ENCODE data around the gene PPFIA1. TPM values are rescaled to one million over a fixed set of nuclear protein-coding genes. Genes with fewer than 3 reads are reported as not detected.
"Not testable (repeated sequence)": the region's sequence is repeated elsewhere in the genome, so short reads cannot be mapped to it uniquely, and the experiment has no call there.

The PPFIA1 gene
- total RNA-seq, 1 experiment from 2014 or later: 113 TPM

DNA sequence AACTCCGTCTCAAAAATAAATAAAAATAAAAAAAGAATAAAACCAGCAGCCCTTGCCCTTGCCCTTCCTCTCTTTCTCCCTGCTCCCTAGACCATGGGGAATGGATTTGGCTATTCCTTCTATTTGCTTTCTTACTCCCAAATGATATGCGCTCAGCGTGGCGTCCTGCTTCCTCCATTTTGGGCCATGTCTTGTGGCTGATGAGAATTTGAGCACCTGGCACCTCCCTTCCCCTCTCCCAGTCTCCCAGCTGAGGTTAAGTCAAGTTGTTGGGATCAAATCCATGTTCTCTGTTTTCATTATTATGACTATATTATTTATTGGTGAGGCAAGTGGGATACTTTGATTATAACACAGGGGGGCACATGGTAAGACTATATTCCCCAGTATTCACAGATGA, 117.1 kb downstream of the PPFIA1 start:
- POLR2A ChIA-PET (ENCODE audit: low non-redundant PET): no interaction called here
- intact Hi-C loops (cut with micrococcal nuclease; ENCODE audit: unreplicated experiment): no loop called here

DNA sequence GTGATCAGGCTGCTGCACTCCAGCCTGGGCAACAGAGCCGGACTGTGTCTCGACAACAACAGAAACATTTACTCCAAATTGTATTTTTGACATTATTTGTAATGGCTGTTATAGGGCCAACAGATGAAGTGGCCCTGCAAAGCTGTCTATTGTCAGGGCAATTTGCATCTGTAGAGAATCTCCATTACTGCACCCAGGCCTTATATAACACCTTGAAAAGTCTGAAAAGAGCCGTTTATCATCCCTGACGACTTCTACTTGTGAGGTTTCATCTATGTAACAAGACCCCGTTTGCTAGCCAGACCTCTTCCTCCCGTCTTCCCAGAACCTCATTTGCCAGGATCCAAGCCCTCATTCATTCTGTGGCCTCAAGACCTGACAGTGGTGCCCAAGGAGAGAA, 118.7 kb downstream of the PPFIA1 start:
- BruUV-seq (replicated peaks): no TSS peak
- no peak overlapping the region for H3K4me3 ChIP-seq (ENCODE audit: low read depth, low read length, poor library complexity, severe bottlenecking)
- H3K9me3 ChIP-seq (ENCODE audit: low read depth, low read length, poor library complexity, severe bottlenecking): no peaks in the 10 kb centered on the region
- CTCF ChIA-PET: no interaction called here
- peaks cover 32% of the 10 kb centered on the region for H3K36me3 ChIP-seq (ENCODE audit: insufficient read depth, low read length, poor library complexity, severe bottlenecking)
- TF ChIP-seq, protein P1, sequence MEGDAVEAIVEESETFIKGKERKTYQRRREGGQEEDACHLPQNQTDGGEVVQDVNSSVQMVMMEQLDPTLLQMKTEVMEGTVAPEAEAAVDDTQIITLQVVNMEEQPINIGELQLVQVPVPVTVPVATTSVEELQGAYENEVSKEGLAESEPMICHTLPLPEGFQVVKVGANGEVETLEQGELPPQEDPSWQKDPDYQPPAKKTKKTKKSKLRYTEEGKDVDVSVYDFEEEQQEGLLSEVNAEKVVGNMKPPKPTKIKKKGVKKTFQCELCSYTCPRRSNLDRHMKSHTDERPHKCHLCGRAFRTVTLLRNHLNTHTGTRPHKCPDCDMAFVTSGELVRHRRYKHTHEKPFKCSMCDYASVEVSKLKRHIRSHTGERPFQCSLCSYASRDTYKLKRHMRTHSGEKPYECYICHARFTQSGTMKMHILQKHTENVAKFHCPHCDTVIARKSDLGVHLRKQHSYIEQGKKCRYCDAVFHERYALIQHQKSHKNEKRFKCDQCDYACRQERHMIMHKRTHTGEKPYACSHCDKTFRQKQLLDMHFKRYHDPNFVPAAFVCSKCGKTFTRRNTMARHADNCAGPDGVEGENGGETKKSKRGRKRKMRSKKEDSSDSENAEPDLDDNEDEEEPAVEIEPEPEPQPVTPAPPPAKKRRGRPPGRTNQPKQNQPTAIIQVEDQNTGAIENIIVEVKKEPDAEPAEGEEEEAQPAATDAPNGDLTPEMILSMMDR (conservative IDR thresholded peaks at IDR 0.05; ENCODE audit: low read depth, low read length): no peak
- TF ChIP-seq EZH2 (IDR thresholded peaks at IDR 0.05; ENCODE audit: borderline replicate concordance, low read depth, low read length, poor library complexity, severe bottlenecking): no peak
- peaks cover 5% of the 10 kb centered on the region for H3K4me1 ChIP-seq (ENCODE audit: insufficient read depth, low read length, poor library complexity, severe bottlenecking)
- no peaks in the 10 kb centered on the region for H3K27me3 ChIP-seq (replicated peaks; ENCODE audit: insufficient read depth, low read depth, low read length, poor library complexity)
- intact Hi-C loops (cut with micrococcal nuclease; ENCODE audit: unreplicated experiment): no loop called here
- POLR2A ChIA-PET (ENCODE audit: low non-redundant PET): no interaction called here
- no peak for DNase-seq (ENCODE audit: low spot score)
- no peak overlapping the region for H3K27ac ChIP-seq (ENCODE audit: low read depth, low read length, poor library complexity, severe bottlenecking)

More for the DNA sequence above, 117.1 kb downstream of the PPFIA1 start:
- DNase-seq (ENCODE audit: low spot score): no peak
- H3K27ac ChIP-seq (ENCODE audit: low read depth, low read length, poor library complexity, severe bottlenecking): no peak overlapping the region
- no peak overlapping the region for H3K4me3 ChIP-seq (ENCODE audit: low read depth, low read length, poor library complexity, severe bottlenecking)
- TF ChIP-seq, protein P1 (conservative IDR thresholded peaks at IDR 0.05; ENCODE audit: low read depth, low read length): no peak
- no peak for TF ChIP-seq EZH2 (IDR thresholded peaks at IDR 0.05; ENCODE audit: borderline replicate concordance, low read depth, low read length, poor library complexity, severe bottlenecking)
- BruUV-seq (replicated peaks): no TSS peak
- no peaks in the 10 kb centered on the region for H3K9me3 ChIP-seq (ENCODE audit: low read depth, low read length, poor library complexity, severe bottlenecking)
- peaks cover 16% of the 10 kb centered on the region for H3K4me1 ChIP-seq (ENCODE audit: insufficient read depth, low read length, poor library complexity, severe bottlenecking)
- no peaks in the 10 kb centered on the region for H3K27me3 ChIP-seq (replicated peaks; ENCODE audit: insufficient read depth, low read depth, low read length, poor library complexity)
- CTCF ChIA-PET: no interaction called here
- H3K36me3 ChIP-seq (ENCODE audit: insufficient read depth, low read length, poor library complexity, severe bottlenecking): peaks cover 34% of the 10 kb centered on the region

GRCh38 chr11:70390882-70391281, 120.4 kb downstream of the PPFIA1 start:
- H3K27ac ChIP-seq (ENCODE audit: low read depth, low read length, poor library complexity, severe bottlenecking); H3K9me3 ChIP-seq (ENCODE audit: low read depth, low read length, poor library complexity, severe bottlenecking); H3K4me1 ChIP-seq (ENCODE audit: insufficient read depth, low read length, poor library complexity, severe bottlenecking); POLR2A ChIA-PET (ENCODE audit: low non-redundant PET); BruUV-seq (replicated peaks); intact Hi-C loops (cut with micrococcal nuclease; ENCODE audit: unreplicated experiment); H3K27me3 ChIP-seq (replicated peaks; ENCODE audit: insufficient read depth, low read depth, low read length, poor library complexity); DNase-seq (ENCODE audit: low spot score); CTCF ChIA-PET; H3K4me3 ChIP-seq (ENCODE audit: low read depth, low read length, poor library complexity, severe bottlenecking): not testable (repeated sequence)
- peaks cover 26% of the 10 kb centered on the region for H3K36me3 ChIP-seq (ENCODE audit: insufficient read depth, low read length, poor library complexity, severe bottlenecking)

GRCh38 chr11:70394211-70394950, 123.9 kb downstream of the PPFIA1 start:
- H3K4me3 ChIP-seq (ENCODE audit: low read depth, low read length, poor library complexity, severe bottlenecking): no peak overlapping the region
- no peak for DNase-seq (ENCODE audit: low spot score)
- intact Hi-C loops (cut with micrococcal nuclease; ENCODE audit: unreplicated experiment): no loop called here
- peaks cover 7% of the 10 kb centered on the region for H3K4me1 ChIP-seq (ENCODE audit: insufficient read depth, low read length, poor library complexity, severe bottlenecking)
- H3K36me3 ChIP-seq (ENCODE audit: insufficient read depth, low read length, poor library complexity, severe bottlenecking): peaks cover 21% of the 10 kb centered on the region
- CTCF ChIA-PET: no interaction called here
- no peak for TF ChIP-seq EZH2 (IDR thresholded peaks at IDR 0.05; ENCODE audit: borderline replicate concordance, low read depth, low read length, poor library complexity, severe bottlenecking)
- TF ChIP-seq, protein P1 (conservative IDR thresholded peaks at IDR 0.05; ENCODE audit: low read depth, low read length): no peak
- no peaks in the 10 kb centered on the region for H3K9me3 ChIP-seq (ENCODE audit: low read depth, low read length, poor library complexity, severe bottlenecking)
- no peak overlapping the region for H3K27ac ChIP-seq (ENCODE audit: low read depth, low read length, poor library complexity, severe bottlenecking)
- POLR2A ChIA-PET (ENCODE audit: low non-redundant PET): no interaction called here
- no peaks in the 10 kb centered on the region for H3K27me3 ChIP-seq (replicated peaks; ENCODE audit: insufficient read depth, low read depth, low read length, poor library complexity)
- no TSS peak for BruUV-seq (replicated peaks)

Measured in A673 (cell line).